H9 (cell line): ENCODE results near the gene GAS2L2. TPM values are rescaled to one million over a fixed set of nuclear protein-coding genes. Genes with fewer than 3 reads are reported as not detected.

Experiments
- DNase-seq: peaks from one replicate; pipeline ENCODE4 v3.0.0-alpha.2; 2017
- H2AFZ ChIP-seq: one replicate; pipeline ENCODE4 v1.6.1; 2013; ENCODE audit warnings: mild to moderate bottlenecking, low read length, control low read depth, moderate library complexity
- H2AK5ac ChIP-seq: 2 replicates; pipeline ENCODE4 v1.6.1; 2013; ENCODE audit warnings: low read length, control low read depth, mixed read lengths; ENCODE audit not compliant: insufficient read length
- H2BK120ac ChIP-seq: one replicate; pipeline ENCODE4 v1.6.1; 2013; ENCODE audit warnings: low read depth, mild to moderate bottlenecking, low read length, control low read depth, inconsistent platforms; ENCODE audit not compliant: poor library complexity, severe bottlenecking
- H2BK12ac ChIP-seq: 2 replicates; pipeline ENCODE4 v1.6.1; 2013; ENCODE audit warnings: low read length, control low read depth, mixed read lengths, low read depth; ENCODE audit not compliant: insufficient read length
- H2BK15ac ChIP-seq: 2 replicates; pipeline ENCODE4 v1.6.1; 2013; ENCODE audit warnings: low read depth, low read length, control low read depth
- H2BK20ac ChIP-seq: one replicate; pipeline ENCODE4 v1.6.1; 2013; ENCODE audit warnings: low read depth, mild to moderate bottlenecking, low read length, control low read depth, inconsistent platforms; ENCODE audit not compliant: poor library complexity, severe bottlenecking
- H2BK5ac ChIP-seq: 2 replicates; pipeline ENCODE4 v1.6.1; 2013; ENCODE audit warnings: low read length, control low read depth, mixed read lengths; ENCODE audit not compliant: insufficient read length
- H3K14ac ChIP-seq: 2 replicates; pipeline ENCODE4 v1.6.1; 2013; ENCODE audit warnings: low read length, control low read depth; ENCODE audit not compliant: insufficient read depth
- H3K18ac ChIP-seq: 2 replicates; pipeline ENCODE4 v1.6.1; 2013; ENCODE audit warnings: low read depth, mild to moderate bottlenecking, mixed read lengths, low read length, control low read depth; ENCODE audit not compliant: insufficient read length
- H3K23ac ChIP-seq: 2 replicates; pipeline ENCODE4 v1.6.1; 2013; ENCODE audit warnings: low read length, control low read depth, mixed read lengths, low read depth; ENCODE audit not compliant: insufficient read length
- H3K23me2 ChIP-seq: 2 replicates; pipeline ENCODE4 v1.6.1; 2013; ENCODE audit warnings: low read depth, mild to moderate bottlenecking, mixed read lengths, low read length, control low read depth; ENCODE audit not compliant: insufficient read length, poor library complexity, severe bottlenecking
- H3K27ac ChIP-seq: 2 replicates; pipeline ENCODE4 v1.5.1; 2013; ENCODE audit warnings: low read length, control low read depth, mixed read lengths, low read depth; ENCODE audit not compliant: insufficient read length
- H3K27me3 ChIP-seq: 2 replicates; pipeline ENCODE4 v1.6.1; 2013; ENCODE audit warnings: low read length, control low read depth, inconsistent platforms; ENCODE audit not compliant: insufficient read depth
- H3K4ac ChIP-seq: 2 replicates; pipeline ENCODE4 v1.6.1; 2013; ENCODE audit warnings: low read depth, mild to moderate bottlenecking, control low read depth, inconsistent platforms, low read length, moderate library complexity
- H3K4me1 ChIP-seq: 2 replicates; pipeline ENCODE4 v1.6.1; 2013; ENCODE audit warnings: low read length, control low read depth, inconsistent platforms; ENCODE audit not compliant: insufficient read depth
- H3K4me2 ChIP-seq: 2 replicates; pipeline ENCODE4 v1.6.1; 2013; ENCODE audit warnings: low read length, control low read depth, mixed read lengths; ENCODE audit not compliant: insufficient read length, insufficient read depth
- H3K56ac ChIP-seq: 2 replicates; pipeline ENCODE4 v1.6.1; 2013; ENCODE audit warnings: low read depth, mild to moderate bottlenecking, mixed read lengths, low read length, control low read depth; ENCODE audit not compliant: insufficient read length
- H3K79me1 ChIP-seq: 2 replicates; pipeline ENCODE4 v1.6.1; 2013; ENCODE audit warnings: low read depth, mild to moderate bottlenecking, moderate library complexity, low read length, control low read depth, inconsistent platforms; ENCODE audit not compliant: insufficient read depth, poor library complexity, severe bottlenecking
- H3K79me2 ChIP-seq: 2 replicates; pipeline ENCODE4 v1.6.1; 2013; ENCODE audit warnings: low read length, control low read depth, inconsistent platforms; ENCODE audit not compliant: insufficient read depth
- H3K9ac ChIP-seq: 2 replicates; pipeline ENCODE4 v1.6.1; 2013; ENCODE audit warnings: low read length, control low read depth, mixed read lengths; ENCODE audit not compliant: insufficient read length; ENCODE audit errors: extremely low read depth
- H3K9me3 ChIP-seq: one replicate; pipeline ENCODE4 v1.6.1; 2013; ENCODE audit warnings: low read depth, low read length, inconsistent platforms; ENCODE audit not compliant: control insufficient read depth
- H3T11ph ChIP-seq: one replicate; pipeline ENCODE4 v1.6.1; 2013; ENCODE audit warnings: mild to moderate bottlenecking, low read length, control low read depth, inconsistent platforms
- H4K20me1 ChIP-seq: one replicate; pipeline ENCODE4 v1.6.1; 2013; ENCODE audit not compliant: control insufficient read depth, insufficient read length, insufficient read depth
- H4K5ac ChIP-seq: 2 replicates; pipeline ENCODE4 v1.6.1; 2013; ENCODE audit warnings: low read depth, mild to moderate bottlenecking, mixed read lengths, low read length, control low read depth; ENCODE audit not compliant: insufficient read length
- H4K8ac ChIP-seq: replicated peaks from 2 replicates; pipeline ENCODE4 v1.6.1; 2013; ENCODE audit warnings: low read length, control low read depth, mixed read lengths, low read depth; ENCODE audit not compliant: insufficient read length
- H4K91ac ChIP-seq: 2 replicates; pipeline ENCODE4 v1.6.1; 2013; ENCODE audit warnings: low read depth, mild to moderate bottlenecking, moderate library complexity, mixed read lengths, low read length, control low read depth; ENCODE audit not compliant: insufficient read length
- H3K27ac Mint-ChIP-seq, 3 experiments: 2 replicates in 2 of 3; 3 replicates in 1 of 3; pipeline ENCODE4 v1.8.0; 2020 to 2021; ENCODE audit warnings: mixed read lengths in 3 of 3, mild to moderate bottlenecking in 1 of 3, moderate library complexity in 1 of 3
- H3K27me3 Mint-ChIP-seq: 2 replicates; pipeline ENCODE4 v1.8.0; 2021; ENCODE audit warnings: low read depth, mild to moderate bottlenecking, moderate library complexity, mixed read lengths
- H3K36me3 Mint-ChIP-seq, 3 experiments: 2 replicates in 2 of 3; 3 replicates in 1 of 3; pipeline ENCODE4 v1.8.0; 2020 to 2021; ENCODE audit warnings: low read depth in 3 of 3, mixed read lengths in 3 of 3; ENCODE audit not compliant: insufficient read depth in 1 of 3
- H3K4me1 Mint-ChIP-seq, 2 experiments: 2 replicates each; pipeline ENCODE4 v1.8.0; 2020; ENCODE audit warnings: mixed read lengths in 2 of 2
- H3K4me3 Mint-ChIP-seq, 2 experiments: 2 replicates in 1 of 2; 3 replicates in 1 of 2; pipeline ENCODE4 v1.8.0; 2020 to 2021; ENCODE audit warnings: mild to moderate bottlenecking in 2 of 2, mixed read lengths in 2 of 2, moderate library complexity in 1 of 2
- H3K9me3 Mint-ChIP-seq, 2 experiments: 2 replicates in 1 of 2; 3 replicates in 1 of 2; pipeline ENCODE4 v1.8.0; 2020; ENCODE audit warnings: mild to moderate bottlenecking in 2 of 2, mixed read lengths in 2 of 2, moderate library complexity in 1 of 2
- CTCF ChIP-seq: fragments of 200-600 bp; sonication (generic); conservative IDR thresholded peaks from 3 replicates; pipeline ENCODE4 v1.8.0; 2021; ENCODE audit warnings: antibody characterized with exemption, mild to moderate bottlenecking
- WGBS: extraction: QIAGEN DNeasy Blood & Tissue Kit; methylation state at CpG from one replicate; pipeline ENCODE4 v1.1.7; 2013; ENCODE audit warnings: missing lambda C conversion rate, low lambda C conversion rate, mixed read lengths; ENCODE audit not compliant: insufficient read length; ENCODE audit errors: extremely low coverage; 5-methylcytosine and 5-hydroxymethylcytosine counted together
- total RNA-seq: library from RNA; stranded (reverse); gene quantifications from 2 replicates; pipeline ENCODE4 v1.2.1, GENCODE V29; 2021

Gene GAS2L2
- total RNA-seq, 1 experiment from 2014 or later, result not detected

- H3K4me1 ChIP-seq, result 0 out of 2 replicates have a peak, but pooled peaks cover 2% of the 10 kb centered on the region
- Mint-ChIP-seq H3K4me1 (peaks cover 6 to 15% of the 10 kb centered on the region in 2 experiments), H3K36me3 (no peaks in the 10 kb centered on the region), H3K27ac (no peak overlapping the region), H3K9me3 (no peaks in the 10 kb centered on the region), H3K27me3 (peaks cover 87% of the 10 kb centered on the region), H3K4me3 (no peak overlapping the region)
- H3K9me3 ChIP-seq, result no peaks in the 10 kb centered on the region
- H3K4me2 ChIP-seq, result no peak overlapping the region
- H3K14ac ChIP-seq, result no peak overlapping the region
- H2AFZ ChIP-seq, result no peak overlapping the region
- no peak overlapping the region for H4K5ac ChIP-seq
- H4K20me1 ChIP-seq, result no peaks in the 10 kb centered on the region
- H3K23ac ChIP-seq, result no peak overlapping the region
- H3K27me3 ChIP-seq, result peaks cover 33% of the 10 kb centered on the region
- no peak overlapping the region for H3K18ac ChIP-seq
- no peaks in the 10 kb centered on the region for H3K79me2 ChIP-seq
- H3K4ac ChIP-seq, result no peak overlapping the region
- no peak overlapping the region for H2AK5ac ChIP-seq
- WGBS, result no CpG with 5 or more reads among the region's 1 CpG
- no peak for TF ChIP-seq CTCF
- no peak overlapping the region for H2BK20ac ChIP-seq
- H2BK120ac ChIP-seq, result no peak overlapping the region
- DNase-seq, result no peak
- no peak overlapping the region for H3K56ac ChIP-seq
- no peaks in the 10 kb centered on the region for H3K79me1 ChIP-seq
- H2BK5ac ChIP-seq, result no peak overlapping the region
- H2BK15ac ChIP-seq, result no peak overlapping the region
- H3K27ac ChIP-seq, result no peak overlapping the region
- no peak overlapping the region for H4K91ac ChIP-seq
- peaks cover 6% of the 10 kb centered on the region for H3K23me2 ChIP-seq
- no peak overlapping the region for H3T11ph ChIP-seq
- H4K8ac ChIP-seq, result no peak overlapping the region
- H3K9ac ChIP-seq, result no peak overlapping the region
- no peak overlapping the region for H2BK12ac ChIP-seq
Observed at GRCh38 chr17:35796942-35797341, 43.9 kb upstream of the GAS2L2 start.
